DND-41 (cell line): ENCODE data around the gene ITGA2.
A peak's percentile ranks its signal among the peaks of the same experiment; 100 is the strongest.

Experiments
- CTCF ChIP-seq: IDR thresholded peaks from 2 replicates; pipeline ENCODE4 v1.5.1; 2012; ENCODE audit warnings: borderline replicate concordance, low read length, moderate library complexity, mild to moderate bottlenecking; ENCODE audit not compliant: poor library complexity, severe bottlenecking; ENCODE audit errors: extremely low read depth
- EZH2 ChIP-seq: IDR thresholded peaks from 3 replicates; pipeline ENCODE4 v1.6.1; 2012; ENCODE audit warnings: borderline replicate concordance, low read depth, mild to moderate bottlenecking, moderate library complexity, low read length, inconsistent platforms; ENCODE audit not compliant: severe bottlenecking

DNA sequence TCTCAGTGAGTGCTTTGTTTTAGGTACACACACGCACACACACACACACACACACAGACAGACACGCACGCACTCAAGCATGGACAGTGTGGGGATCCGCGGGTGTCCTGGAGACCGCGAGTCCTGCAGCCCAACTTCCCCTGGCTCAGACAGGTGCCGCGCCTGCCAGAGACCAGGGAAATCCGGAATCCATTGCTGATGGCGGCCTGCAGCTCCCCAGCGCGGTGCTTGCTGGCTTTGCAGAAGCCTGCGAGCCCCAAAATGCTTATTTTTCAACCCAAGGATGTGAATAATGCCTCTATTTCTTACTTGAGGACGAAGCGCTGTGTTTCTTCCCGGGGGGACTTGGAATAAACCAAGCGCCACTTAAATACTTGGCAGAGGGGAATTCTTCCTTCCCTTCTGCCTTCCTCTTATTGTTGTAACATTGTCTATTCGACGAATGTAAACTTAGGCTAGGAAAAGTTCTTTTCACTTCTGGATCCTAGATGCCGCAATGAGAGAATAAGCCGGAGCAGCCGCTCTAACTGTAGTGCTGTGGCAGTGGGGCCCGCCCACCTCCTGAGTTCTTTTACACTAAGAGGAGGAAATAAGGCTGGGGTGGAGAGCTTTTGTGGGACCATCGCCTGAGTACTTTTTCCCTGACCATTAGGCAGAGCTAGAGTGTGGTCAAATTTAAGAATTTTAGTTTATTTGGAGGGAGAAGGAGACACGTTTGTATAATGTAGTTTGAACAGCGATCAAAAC lies 802 bp downstream of the ITGA2 start:
- TF ChIP-seq CTCF (peak; percentile 67), EZH2 (no peak)
